Osteocyte (in vitro differentiated cells): ENCODE results near the gene MEPCE. TPM values are rescaled to one million over a fixed set of nuclear protein-coding genes. Genes with fewer than 3 reads are reported as not detected.

Source experiments
- DNase-seq: peaks from one replicate; pipeline ENCODE4 v3.0.0; 2021; ENCODE audit warnings: mixed read lengths; ENCODE audit not compliant: unreplicated experiment; ENCODE audit errors: extremely low spot score
- H3K27ac Mint-ChIP-seq: one replicate; pipeline ENCODE4 v1.8.0; 2021; ENCODE audit warnings: mild to moderate bottlenecking, mixed read lengths; ENCODE audit not compliant: unreplicated experiment
- H3K27me3 Mint-ChIP-seq: one replicate; pipeline ENCODE4 v1.8.0; 2021; ENCODE audit warnings: mixed read lengths; ENCODE audit not compliant: unreplicated experiment
- H3K36me3 Mint-ChIP-seq: one replicate; pipeline ENCODE4 v1.8.0; 2021; ENCODE audit warnings: mixed read lengths; ENCODE audit not compliant: unreplicated experiment
- H3K4me1 Mint-ChIP-seq: one replicate; pipeline ENCODE4 v1.8.0; 2021; ENCODE audit warnings: mixed read lengths; ENCODE audit not compliant: unreplicated experiment
- H3K4me3 Mint-ChIP-seq: one replicate; pipeline ENCODE4 v1.8.0; 2021; ENCODE audit warnings: mild to moderate bottlenecking, moderate library complexity, mixed read lengths; ENCODE audit not compliant: unreplicated experiment
- H3K9me3 Mint-ChIP-seq: one replicate; pipeline ENCODE4 v1.8.0; 2021; ENCODE audit warnings: mixed read lengths; ENCODE audit not compliant: unreplicated experiment
- total RNA-seq: library from RNA; stranded (reverse); gene quantifications from 2 replicates; pipeline ENCODE4 v1.2.1, GENCODE V29; 2021
- TF ChIP-seq, protein P1 (sequence below): fragments of 200-600 bp; sonication (generic); IDR thresholded peaks from 2 replicates; pipeline ENCODE4 v1.5.0; 2021; ENCODE audit warnings: antibody characterized with exemption, mild to moderate bottlenecking, moderate library complexity

Gene MEPCE
- total RNA-seq, 1 donor from 2014 or later, result 50.0 TPM

DNA sequence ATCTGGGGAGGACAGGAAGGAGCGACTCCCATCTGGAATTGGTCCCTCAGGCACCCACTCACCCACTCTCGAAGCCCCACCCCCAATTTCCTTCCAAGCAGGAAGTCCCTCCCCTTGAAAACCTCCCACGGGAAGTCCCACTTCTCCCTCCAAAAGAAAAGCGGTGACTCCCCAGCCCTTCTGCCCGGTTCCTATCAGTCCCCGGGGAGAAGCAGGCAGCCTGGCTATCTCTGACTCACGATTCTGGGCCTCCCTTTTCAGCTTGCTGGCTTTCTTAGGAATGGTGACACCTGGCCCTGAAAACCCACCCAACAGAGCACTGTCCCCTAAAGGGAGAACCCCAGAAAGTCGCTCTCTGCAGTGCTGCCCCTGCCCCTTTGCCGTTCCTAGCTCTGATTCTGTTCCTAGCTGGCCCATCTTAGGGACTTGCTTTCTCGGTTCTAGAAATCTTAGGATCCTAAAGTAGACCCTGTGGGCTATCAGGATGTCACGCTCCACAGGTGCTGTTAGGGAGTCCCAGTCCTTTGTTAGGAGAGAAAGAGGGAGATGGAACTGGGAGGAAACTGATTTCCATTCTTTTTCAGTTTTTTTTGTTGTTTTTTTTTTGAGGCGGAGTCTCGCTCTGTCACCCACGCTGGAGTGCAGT lies 43.3 kb downstream of the MEPCE start:
- peaks cover 6% of the 10 kb centered on the region for H3K36me3 Mint-ChIP-seq
- TF ChIP-seq, protein P1, sequence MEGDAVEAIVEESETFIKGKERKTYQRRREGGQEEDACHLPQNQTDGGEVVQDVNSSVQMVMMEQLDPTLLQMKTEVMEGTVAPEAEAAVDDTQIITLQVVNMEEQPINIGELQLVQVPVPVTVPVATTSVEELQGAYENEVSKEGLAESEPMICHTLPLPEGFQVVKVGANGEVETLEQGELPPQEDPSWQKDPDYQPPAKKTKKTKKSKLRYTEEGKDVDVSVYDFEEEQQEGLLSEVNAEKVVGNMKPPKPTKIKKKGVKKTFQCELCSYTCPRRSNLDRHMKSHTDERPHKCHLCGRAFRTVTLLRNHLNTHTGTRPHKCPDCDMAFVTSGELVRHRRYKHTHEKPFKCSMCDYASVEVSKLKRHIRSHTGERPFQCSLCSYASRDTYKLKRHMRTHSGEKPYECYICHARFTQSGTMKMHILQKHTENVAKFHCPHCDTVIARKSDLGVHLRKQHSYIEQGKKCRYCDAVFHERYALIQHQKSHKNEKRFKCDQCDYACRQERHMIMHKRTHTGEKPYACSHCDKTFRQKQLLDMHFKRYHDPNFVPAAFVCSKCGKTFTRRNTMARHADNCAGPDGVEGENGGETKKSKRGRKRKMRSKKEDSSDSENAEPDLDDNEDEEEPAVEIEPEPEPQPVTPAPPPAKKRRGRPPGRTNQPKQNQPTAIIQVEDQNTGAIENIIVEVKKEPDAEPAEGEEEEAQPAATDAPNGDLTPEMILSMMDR, result no peak
- no peak overlapping the region for H3K27ac Mint-ChIP-seq
- H3K27me3 Mint-ChIP-seq, result no peaks in the 10 kb centered on the region
- H3K9me3 Mint-ChIP-seq, result no peaks in the 10 kb centered on the region
- no peak overlapping the region for H3K4me3 Mint-ChIP-seq
- H3K4me1 Mint-ChIP-seq, result peaks cover 26% of the 10 kb centered on the region
- DNase-seq, result no peak

DNA sequence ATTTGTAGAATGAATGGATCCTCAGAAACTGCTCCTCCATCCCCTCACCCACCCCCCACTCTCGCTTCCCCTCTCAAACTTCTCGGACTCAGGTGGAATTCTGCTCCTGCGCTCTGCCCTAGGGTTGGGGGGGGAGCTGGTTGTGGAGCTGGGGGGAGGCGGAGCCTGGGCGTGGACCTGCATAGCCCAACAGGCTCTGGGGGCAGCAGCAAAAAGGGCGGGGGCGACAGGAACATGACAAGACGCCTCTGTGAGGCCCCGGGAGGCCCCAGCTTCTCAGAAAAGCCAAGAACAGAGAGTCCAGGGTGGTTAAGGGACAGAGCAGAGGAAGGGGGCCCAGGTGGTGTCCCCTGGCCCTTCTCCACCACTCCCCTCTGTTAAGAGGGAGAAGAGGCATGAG lies 45.9 kb downstream of the MEPCE start:
- TF ChIP-seq, protein P1, result no peak
- Mint-ChIP-seq H3K27me3 (no peaks in the 10 kb centered on the region), H3K4me3 (peak overlapping the region; percentile 89), H3K27ac (peak overlapping the region; percentile 86), H3K4me1 (peaks cover 27% of the 10 kb centered on the region), H3K9me3 (no peaks in the 10 kb centered on the region), H3K36me3 (peaks cover 6% of the 10 kb centered on the region)
- DNase-seq, result no peak

DNA sequence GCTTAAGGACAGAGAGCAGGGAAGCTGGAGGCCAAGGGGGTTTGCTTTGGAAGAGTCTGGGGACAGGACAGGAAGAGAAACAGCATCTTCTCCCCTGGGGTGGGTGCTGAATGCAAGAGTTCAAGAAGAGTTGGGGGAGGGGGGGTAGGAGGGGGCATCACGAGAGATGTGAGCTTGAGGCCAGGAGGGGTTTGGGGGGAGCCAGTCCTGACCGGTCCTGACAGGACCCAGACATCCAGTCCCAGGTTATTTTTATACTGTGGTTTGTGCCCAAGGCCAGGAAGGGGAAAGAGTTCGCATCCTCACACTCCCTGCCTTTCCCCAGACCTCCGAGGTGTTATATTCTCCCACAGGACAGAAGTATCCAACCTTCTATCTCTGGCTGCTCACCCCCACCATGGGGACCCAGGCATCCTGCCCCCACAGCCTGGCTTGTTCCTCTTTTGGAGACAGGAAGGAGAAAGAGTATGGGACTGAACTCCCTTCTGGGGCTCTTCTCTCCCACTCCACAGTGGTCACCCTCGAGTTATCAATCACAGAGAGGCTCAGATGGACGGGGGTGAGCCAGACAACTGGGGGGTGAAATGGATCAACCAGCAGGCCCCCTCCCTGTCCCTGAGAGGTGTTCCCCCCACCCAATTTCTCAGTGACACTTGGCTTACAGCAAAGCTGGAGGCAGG lies 46.6 kb downstream of the MEPCE start:
- Mint-ChIP-seq H3K9me3 (no peaks in the 10 kb centered on the region), H3K27me3 (no peaks in the 10 kb centered on the region), H3K4me3 (peak overlapping the region; percentile 89), H3K36me3 (peaks cover 4% of the 10 kb centered on the region), H3K27ac (peak overlapping the region; percentile 86), H3K4me1 (peaks cover 27% of the 10 kb centered on the region)
- TF ChIP-seq, protein P1, result no peak
- DNase-seq, result no peak

DNA sequence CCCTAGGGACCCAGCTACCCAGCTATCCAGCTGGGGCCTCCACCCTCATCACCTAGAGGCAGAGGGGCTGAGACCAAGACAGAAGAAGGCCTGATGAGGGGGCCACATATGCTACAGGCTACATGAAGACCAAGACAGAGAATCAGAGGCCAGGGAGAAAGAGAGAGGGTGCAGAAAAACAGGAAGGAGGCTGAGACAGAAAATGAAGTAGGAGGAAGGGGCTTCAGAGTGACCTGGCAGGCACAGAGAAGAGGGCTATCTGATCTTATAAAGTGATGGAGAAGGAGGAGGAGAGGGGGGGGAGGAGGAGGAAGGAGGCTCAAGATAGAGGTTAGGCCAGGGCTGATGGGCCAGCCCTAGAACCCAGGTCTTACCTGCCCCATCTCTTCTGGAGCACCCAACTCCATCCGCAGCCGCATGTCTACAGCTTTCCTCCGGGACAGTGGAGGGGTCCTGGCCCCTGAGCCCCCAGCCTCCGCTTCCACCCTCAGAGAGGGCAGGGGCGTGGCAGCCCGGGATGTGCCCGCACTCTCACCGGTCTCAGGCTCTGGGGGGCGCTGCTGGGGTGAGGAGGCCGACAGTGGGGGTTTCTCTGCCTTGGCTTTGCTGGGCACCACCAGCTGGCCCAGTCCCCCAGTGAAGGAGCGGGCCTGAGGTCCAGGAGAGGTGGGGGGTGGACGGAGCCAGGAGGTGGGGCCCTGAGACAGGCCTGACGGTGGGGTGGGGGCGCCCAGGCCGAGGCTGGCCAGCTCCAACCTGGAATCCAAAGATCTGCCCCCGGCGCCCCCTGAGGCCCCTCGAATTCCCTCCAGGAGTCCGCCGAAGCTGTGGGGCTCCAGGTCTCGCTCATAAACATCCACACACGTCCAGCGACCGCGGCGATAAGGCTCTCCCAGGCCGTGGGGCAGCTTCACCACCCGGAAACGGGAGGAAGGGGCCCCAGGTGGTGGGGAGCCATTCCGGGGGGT lies 47.6 kb downstream of the MEPCE start:
- Mint-ChIP-seq H3K4me1 (peaks cover 27% of the 10 kb centered on the region), H3K27me3 (no peaks in the 10 kb centered on the region), H3K4me3 (peak overlapping the region; percentile 89), H3K9me3 (no peaks in the 10 kb centered on the region), H3K27ac (peak overlapping the region; percentile 47), H3K36me3 (peaks cover 4% of the 10 kb centered on the region)
- TF ChIP-seq, protein P1, result no peak
- DNase-seq, result no peak
